ENCODE measurements around the gene MT1A.
A peak's percentile ranks its signal among the peaks of the same experiment; 100 is the strongest.
"Not testable (repeated sequence)": the region's sequence is repeated elsewhere in the genome, so short reads cannot be mapped to it uniquely, and the experiment has no call there.

Gene MT1A

DNA sequence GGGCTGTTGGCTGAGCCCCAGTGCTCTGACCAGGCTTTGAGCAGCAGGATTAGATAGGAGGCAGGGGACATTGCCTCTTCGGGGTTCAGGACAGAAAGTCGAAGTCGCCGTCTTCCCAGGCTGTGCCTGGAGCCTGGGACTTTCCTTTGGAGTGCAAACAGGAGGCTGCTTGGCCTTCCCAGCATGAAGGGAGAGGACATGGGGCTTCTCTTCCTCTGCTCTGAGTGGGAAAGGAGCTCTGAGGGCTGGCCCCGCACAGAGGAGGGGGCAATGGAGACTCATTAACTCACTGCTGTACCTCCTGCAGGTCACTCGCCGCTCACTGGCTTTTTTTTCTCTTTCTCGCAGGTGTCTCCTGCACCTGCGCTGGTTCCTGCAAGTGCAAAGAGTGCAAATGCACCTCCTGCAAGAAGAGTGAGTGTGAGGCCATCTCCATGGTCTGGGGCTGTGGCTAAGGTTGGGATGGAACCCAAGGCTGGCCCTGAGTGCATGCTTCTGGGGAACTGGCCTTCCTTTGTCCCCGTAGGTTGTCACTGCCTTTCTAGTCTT, 19.9 kb downstream of the MT1A start:
- no peak for DNase-seq

DNA sequence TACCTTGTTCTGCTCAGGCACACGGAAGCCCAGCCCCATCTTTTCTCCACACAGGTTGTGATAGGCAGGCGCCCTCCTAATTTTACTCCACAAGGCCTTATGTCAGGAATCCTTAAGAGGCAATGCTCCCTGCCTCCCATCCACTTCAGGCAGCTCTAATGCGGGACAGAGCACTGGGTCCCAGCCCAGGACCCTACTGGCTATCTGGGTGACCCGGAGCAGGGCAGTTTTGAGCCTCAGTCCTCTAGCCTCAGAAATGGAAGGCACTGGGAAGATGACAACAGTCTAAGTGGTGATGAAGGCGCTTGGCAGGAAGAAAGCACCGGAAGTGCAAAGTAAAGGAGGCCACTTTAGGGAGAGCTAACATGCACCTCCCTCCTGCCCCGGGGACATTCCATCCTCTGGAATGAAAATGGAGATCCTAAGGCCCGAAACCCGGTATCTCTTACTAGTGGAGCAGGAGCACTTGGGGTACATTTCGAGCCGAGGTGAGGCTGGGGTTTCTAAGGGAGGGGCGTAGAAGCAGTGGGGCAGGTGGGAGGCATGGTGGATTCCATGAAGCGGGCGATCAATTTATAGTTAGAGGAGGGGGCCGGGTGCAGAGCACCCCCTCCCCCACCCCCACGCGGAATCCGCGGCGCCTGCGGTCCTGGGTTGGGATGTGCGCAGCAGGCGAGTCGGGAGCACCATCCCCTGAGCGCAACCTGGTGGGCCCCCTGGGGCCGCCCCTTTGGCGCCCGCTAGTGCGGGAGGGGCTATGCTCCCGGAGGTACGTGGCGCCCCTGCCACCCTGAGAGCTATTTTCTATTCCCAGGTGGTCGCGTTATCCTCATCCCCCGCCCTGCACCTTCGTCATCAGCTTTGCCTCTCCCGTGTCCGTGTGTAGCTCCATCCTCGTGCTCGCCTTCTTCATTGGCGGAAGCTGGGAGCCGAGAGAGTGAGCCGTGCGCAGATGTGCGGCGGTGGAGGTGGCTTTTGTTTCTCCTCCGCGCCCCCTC, 24.2 kb downstream of the MT1A start:
- DNase-seq = no peak

DNA sequence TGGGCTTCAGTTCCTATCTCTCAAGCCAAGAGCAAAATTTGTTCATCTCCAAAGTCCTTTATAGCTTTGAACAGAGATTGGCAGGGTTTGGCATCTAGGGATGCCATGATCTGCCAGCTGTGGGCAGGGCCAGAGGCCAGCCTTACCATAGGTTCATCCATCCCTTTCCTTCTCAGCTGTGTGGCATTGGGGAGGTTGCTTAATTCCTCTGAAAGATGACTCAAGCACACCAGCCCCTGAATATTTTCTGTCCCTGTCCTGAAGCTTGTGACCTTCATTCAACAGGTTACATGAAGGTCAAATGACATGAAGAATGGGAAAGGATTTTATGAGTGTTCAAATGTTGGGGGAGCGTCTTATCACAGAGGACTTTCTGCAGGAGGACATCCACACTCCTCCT, 26.0 kb downstream of the MT1A start:
- no peak for DNase-seq

DNA sequence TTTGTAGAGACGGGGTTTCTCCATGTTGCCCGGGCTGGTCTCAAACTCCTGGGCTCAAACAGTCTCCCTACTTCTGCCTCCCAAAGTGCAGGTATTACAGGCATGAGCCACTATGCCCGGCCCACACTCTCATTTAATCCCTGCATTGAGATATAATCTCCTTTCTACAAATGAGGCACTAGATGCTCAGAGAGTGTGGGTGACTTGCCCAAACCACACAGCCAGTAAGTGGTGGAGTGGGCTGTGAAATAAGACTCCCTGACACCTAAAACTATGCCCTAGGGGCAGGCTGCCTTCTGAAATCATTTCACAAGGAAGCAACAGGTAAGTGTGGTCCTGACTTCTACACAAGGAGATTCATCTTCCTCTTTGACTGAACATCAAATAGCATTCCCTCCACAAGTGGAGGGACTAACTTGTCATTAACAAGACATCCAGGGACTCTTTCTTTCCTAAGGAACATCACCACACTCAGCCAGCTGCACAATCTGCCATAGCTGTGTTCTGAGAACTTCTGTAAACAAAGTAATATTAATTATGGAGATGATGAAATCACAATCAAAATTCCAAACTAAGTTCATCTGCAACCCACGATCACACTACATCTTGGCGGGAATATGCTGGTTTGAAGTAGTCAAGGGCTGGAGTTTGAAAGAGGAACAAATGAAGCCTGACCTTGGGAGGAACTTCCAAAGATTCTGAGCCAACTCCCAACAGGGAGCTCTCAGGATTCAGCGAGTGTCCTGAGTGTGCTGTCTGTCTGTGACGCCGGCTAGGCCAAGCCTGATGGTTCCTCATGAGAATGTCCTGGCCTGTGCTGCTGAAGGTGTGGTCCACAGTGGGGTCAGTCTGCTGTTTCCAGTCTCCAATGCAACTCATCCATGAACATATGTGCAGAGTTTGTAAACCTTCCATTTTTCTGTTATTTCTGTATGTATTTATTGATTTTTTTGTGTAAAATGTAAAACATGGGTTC, 27.1 kb downstream of the MT1A start:
- DNase-seq = not testable (repeated sequence)

- DNase-seq = no peak
Observed at GRCh38 chr16:56667581-56668571, 29.4 kb downstream of the MT1A start, which contains the start of gene MT1G. TSS of gene MT1G (minus strand) at chr16:56668065. CDS start at chr16:56667993, 72 bp downstream.

DNA sequence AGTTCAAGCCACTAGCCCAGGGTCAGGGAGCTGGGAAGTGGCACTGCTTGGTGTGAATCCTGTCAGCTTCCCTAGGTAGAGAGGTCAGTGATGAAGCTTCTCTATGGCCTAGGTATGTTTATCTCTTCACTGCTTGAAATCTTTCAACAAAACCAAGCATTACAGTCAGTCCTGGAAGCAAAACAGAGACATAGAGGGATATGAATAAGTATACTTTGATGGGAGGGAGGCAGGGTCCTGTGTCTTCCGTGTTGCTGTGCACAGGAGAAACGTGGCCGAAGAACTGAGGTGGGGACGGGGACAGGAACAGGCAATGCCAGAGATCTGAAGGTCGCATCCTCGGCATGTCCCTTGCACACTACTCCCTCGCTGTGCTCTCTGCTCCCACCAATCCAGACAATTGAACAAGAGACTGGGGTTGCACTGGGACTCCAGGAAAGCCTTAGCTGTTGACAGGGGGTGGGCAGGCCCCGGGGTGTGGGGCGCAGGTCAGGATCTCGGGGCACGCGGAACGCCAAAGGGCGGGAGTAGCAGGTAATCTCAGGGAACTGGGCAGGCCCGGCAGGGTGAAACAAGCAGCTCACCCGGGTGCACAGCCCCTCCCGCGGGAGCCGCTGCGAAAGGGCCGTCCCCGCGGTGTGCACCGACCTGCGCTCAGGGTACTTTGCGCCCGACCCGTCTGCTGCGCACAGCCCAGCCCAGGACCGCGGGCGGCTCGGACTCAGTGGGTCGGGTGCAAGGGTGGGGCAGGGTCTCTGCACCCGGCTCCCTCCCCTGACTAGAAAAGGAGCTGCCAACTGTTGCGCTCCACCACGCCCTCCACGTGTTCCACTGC, 30.8 kb downstream of the MT1A start, which contains the start of gene MT1H:
Gene MT1H (plus strand): TSS at position 810 of the 835 bp plus-strand sequence. CDS start 71 bp downstream, outside the sequence.
- no peak for DNase-seq

DNA sequence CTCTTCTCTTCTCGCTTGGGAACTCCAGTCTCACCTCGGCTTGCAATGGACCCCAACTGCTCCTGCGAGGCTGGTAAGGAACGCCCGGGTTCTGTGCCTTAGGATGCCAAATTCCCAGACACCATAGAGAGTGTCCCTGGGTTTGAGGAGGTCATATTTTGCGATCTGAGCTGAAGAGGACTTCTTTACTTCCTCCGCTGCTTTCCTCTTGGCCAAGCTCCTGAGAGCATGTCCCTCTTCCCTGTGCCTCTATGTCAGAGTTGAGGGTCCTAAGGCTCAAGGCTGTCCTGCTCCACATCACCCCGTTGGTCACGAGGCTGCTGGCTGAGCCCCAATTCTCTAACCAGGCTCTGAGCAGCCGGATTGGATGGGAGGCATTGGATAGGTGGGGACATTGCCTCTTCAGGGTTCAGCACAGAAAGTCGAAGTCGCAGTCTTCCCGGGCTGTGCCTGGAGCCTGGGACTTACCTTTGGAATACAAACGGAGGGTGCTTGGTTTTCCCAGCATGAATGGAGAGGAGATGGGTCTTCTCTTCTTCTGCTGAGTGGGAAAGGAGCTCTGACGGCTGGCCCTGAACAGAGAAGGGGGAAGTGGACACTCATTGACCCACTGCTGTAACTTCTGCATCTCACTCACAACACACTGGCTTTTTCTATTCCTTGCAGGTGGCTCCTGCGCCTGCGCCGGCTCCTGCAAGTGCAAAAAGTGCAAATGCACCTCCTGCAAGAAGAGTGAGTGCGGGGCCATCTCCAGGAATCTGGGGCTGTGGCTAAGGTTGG, 31.6 kb downstream of the MT1A start:
- DNase-seq = no peak

DNA sequence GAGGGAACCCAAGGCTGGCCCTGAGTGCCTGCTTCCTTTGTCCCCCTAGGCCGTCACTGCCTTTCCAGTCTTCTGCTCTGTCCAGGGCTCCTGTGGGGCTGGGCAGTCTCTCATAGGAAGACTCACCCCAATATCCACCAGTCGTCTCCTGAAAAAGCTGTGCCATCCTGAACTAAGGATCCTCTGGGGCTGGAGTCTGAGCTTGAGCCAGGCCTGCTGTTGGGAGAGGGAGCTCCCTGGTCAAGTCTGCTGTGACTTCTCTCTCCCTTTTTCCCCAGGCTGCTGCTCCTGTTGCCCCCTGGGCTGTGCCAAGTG, 32.1 kb downstream of the MT1A start:
- DNase-seq = no peak

- DNase-seq = not testable (repeated sequence)
Observed at GRCh38 chr16:56671691-56672090, 33.2 kb downstream of the MT1A start.

DNA sequence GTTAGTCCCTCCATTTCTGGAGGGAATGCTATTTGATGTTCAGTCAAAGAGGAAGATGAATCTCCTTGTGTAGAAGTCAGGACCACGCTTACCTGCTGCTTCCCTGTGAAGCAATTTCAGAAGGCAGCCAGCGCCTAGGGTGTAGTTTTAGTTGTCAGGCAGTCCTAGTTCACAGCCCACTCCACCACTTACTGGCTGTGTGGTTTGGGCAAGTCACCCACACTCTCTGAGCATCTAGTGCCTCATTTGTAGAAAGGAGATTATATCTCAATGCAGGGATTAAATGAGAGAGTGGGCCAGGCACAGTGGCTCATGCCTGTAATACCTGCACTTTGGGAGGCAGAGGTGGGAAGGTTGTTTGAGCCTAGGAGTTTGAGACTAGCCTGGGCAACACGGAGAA, 33.7 kb downstream of the MT1A start:
- DNase-seq = not testable (repeated sequence)

- no peak for DNase-seq
Observed at GRCh38 chr16:56672761-56673536, 34.5 kb downstream of the MT1A start.

DNA sequence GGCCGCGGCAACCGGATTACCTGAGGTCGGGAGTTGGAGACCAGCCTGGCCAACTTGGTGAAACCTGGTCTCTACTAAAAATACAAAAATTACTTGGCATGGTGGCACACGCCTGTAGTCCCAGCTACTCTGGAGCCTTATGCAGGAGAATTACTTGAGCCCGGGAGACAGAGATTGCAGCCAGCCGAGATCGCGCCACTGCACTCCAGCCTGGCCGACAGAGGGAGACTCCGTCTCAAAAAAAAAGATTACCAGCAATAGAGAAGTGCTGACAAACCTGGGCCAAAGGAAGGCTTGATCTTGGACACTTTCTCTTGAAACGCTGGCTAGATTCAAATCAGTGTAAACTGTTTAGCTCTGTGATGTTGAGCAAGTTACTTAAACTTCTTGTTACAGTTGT, 35.5 kb downstream of the MT1A start:
- DNase-seq = no peak

DNA sequence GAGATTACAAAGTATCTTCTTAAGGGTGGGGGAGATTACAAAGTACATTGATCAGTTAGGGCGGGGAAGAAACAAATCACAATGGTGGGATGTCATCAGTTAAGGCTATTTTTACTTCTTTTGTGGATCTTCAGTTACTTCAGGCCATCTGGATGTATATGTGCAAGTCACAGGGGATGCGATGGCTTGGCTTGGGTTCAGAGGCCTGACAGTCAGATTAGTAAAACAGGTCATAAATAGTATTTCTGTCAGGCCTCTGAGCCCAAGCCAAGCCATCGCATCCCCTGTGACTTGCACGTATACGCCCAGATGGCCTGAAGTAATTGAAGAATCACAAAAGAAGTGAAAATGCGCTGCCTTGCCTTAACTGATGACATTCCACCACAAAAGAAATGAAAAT, 36.1 kb downstream of the MT1A start:
- DNase-seq = not testable (repeated sequence)

DNA sequence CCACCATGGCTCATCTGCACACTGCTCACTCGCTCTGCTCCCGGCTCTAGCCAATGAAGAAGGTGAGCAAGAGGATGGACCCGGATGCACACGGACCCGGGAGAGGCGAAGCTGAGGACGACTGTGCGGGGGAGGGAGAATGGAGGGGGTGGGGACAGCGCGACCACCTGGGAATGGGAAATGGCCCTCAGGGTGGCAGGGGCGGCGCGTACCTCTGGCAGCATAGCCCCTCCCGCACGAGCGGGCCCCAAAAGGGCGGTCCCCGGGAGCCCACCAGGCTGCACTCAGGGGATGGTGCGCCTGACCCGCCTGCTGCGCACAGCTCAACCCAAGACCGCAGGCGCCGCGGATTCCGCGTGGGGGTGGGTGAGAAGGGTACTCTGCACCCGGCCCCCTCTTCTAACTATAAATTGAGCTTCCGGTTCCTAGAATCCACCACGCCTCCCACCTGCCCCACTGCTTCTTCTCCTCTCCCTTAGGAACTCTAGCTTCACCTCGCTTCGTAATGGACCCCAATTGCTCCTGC, 37.3 kb downstream of the MT1A start:
- no peak for DNase-seq

DNA sequence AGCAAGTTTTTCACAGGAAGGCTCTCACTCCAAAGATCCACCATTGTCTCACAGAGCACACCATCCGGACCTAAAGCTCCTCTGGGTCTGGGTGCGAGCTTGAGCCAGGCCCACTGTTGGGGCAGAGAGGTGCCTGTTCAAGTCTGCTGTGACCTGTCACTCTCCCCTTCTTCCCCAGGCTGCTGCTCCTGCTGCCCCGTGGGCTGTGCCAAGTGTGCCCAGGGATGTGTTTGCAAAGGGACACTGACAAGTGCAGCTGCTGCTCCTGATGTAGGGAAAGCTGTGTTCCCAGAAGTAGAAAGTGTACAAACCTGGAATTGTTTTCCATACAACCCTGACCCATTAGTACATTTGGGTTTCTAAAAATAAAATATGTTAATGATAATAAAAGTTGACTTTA, 39.0 kb downstream of the MT1A start:
- no peak for DNase-seq

DNA sequence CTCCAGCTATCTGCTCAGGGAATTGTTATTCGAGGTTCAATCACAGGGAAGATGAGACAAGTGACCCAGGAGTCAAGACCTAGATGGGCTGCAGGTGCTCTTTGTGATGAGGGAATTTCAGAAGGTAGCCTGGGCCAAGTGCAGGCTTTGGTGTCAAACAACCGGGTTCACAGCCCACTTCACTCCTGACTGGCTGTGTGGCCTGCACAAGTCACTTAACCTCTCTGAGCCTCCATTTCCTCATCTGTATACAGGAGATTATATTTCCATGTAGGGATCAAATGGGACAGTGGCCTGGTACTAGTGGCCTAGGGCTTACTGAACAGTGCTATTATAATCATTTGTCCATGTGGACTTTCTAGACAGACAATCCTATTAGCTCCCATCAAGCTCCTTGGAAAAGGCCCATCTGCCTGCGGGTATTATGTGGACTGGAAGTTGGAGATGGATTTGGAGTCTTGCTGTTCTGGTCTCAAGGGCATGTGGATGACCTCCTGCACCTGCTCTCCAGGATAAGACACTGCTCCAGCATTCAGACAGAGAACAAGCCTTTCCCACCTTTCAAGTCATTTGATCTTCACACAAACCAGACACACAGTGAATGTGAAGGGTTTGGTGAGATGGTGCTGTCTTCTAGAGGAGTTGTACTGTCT, 40.7 kb downstream of the MT1A start:
- no peak for DNase-seq

DNA sequence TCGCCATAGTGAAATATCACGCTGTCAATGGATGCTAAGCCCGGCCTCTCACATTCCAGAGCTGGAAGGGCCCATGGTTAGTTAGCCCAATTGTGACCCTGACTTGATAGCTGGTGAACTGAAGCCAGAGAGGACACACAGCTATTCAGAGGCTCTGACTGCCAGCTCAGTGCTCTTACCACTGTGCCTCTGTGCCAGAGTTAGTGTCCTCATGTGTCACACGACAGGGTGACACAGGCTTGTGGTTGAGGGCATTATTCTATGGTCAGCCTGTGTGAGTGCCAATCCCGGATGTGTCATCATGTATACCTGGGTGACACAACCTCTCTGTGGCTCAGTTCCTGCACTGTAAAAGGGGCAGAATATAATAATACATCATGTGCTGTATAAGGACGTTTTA, 41.4 kb downstream of the MT1A start:
- DNase-seq = no peak

DNA sequence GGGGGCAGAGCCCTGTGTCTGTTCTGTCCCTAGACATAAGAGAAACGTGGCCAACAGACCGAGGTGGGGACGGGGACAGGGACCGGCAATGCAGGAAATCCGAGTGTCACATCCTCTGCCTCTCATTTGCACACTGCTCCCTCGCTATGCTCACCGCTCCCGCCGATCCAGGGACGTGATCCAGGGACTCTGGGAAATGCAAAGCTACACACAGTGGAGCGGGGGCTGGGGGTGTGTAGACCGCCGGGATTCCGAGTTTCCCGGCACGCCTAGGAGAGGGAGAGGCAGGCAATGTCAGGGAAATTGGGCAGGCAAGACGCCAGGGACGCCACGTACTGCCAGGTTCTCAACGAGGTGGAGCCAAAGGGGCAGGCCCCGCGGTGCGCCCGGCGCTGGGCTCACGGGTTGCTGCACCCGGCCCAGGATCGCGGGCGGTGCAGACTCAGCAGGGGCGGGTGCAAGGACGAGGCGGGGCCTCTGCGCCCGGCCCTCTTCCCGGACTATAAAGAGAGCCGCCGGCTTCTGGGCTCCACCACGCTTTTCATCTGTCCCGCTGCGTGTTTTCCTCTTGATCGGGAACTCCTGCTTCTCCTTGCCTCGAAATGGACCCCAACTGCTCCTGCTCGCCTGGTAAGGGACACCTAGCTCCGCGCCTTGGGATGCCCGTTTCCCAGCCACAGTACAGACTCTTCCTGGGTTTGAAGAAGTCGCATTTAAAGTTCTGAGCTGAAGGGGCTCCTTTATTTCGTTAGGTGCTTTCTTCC, 43.7 kb downstream of the MT1A start, which contains the start of gene MT1X:
Gene MT1X (plus strand): TSS at position 532 of the 764 bp plus-strand sequence. CDS start 71 bp downstream, at position 603.
- peak; percentile 4 for DNase-seq

All from NCI-H1417 treated with DMSO at 0.1 percent for 48 hours (cell line).